Measurements from ENCODE around the gene CELSR1. TPM values are rescaled to one million over a fixed set of nuclear protein-coding genes. Genes with fewer than 3 reads are reported as not detected.

The CELSR1 gene
- total RNA-seq, 1 experiment from 2014 or later: 33.2 TPM

DNA sequence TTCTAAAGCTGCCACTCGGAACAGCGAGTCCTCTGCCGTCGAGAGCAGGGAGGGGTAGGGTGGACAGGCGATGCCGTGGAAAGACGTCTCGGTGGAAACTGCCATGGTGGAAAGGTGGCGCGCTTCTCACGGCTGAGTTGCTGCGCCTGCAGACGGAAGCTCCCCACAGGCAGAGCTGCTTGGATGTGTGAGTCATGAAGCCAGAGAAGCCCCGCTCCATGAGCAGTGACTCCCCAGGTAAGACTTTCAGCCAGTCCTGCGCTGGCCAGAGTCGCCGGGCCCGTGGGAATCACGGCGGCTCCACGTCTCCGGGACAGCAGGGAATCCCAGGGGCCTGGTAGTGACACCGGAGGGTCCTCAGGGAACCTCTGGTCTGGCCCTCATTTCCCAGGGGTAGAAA is 205.9 kb downstream of the CELSR1 start:
- CTCF ChIA-PET: interaction anchor here (0.6 kb wide), 1 partner anchor 225 kb away, joined by 3 read pairs; no protein-coding TSS in a partner anchor
- Histone ChIP-seq H3K9me3 (no peaks in the 10 kb centered on the region), H3K4me3 (ENCODE audit: low read depth, low read length) (no peak overlapping the region), H3K36me3 (ENCODE audit: control insufficient read depth, insufficient read depth, low read length) (peaks cover 2% of the 10 kb centered on the region; the same call in 1 of the 2 replicates), H3K4me1 (peaks cover 23% of the 10 kb centered on the region), H3K27me3 (replicated peaks; ENCODE audit: control insufficient read depth, insufficient read depth, low read length) (no peaks in the 10 kb centered on the region)
- H3K4me1 Mint-ChIP-seq (ENCODE audit: low read depth, unreplicated experiment): peaks cover 26% of the 10 kb centered on the region
- TF ChIP-seq, protein P1, sequence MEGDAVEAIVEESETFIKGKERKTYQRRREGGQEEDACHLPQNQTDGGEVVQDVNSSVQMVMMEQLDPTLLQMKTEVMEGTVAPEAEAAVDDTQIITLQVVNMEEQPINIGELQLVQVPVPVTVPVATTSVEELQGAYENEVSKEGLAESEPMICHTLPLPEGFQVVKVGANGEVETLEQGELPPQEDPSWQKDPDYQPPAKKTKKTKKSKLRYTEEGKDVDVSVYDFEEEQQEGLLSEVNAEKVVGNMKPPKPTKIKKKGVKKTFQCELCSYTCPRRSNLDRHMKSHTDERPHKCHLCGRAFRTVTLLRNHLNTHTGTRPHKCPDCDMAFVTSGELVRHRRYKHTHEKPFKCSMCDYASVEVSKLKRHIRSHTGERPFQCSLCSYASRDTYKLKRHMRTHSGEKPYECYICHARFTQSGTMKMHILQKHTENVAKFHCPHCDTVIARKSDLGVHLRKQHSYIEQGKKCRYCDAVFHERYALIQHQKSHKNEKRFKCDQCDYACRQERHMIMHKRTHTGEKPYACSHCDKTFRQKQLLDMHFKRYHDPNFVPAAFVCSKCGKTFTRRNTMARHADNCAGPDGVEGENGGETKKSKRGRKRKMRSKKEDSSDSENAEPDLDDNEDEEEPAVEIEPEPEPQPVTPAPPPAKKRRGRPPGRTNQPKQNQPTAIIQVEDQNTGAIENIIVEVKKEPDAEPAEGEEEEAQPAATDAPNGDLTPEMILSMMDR (IDR thresholded peaks at IDR 0.05; ENCODE audit: insufficient read depth in 1 of 2, low read depth in 1 of 2, low read length in 1 of 2, severe bottlenecking in 1 of 2, unreplicated experiment in 1 of 2): no peak
- DNase-seq: no peak
- no peak overlapping the region for H3K27ac Mint-ChIP-seq (ENCODE audit: unreplicated experiment)
- no TSS peak for BruUV-seq (replicated peaks)
- intact Hi-C loops (cut with micrococcal nuclease; ENCODE audit: unreplicated experiment): no loop called here
- H3K27me3 Mint-ChIP-seq (ENCODE audit: insufficient read depth, unreplicated experiment): no peaks in the 10 kb centered on the region
- no peak overlapping the region for H3K4me3 Mint-ChIP-seq (ENCODE audit: unreplicated experiment)
- peaks cover 81% of the 10 kb centered on the region for H3K36me3 Mint-ChIP-seq (ENCODE audit: insufficient read depth, unreplicated experiment)
- H3K9me3 Mint-ChIP-seq (ENCODE audit: unreplicated experiment): no peaks in the 10 kb centered on the region
- POLR2A ChIA-PET: no interaction called here

DNA sequence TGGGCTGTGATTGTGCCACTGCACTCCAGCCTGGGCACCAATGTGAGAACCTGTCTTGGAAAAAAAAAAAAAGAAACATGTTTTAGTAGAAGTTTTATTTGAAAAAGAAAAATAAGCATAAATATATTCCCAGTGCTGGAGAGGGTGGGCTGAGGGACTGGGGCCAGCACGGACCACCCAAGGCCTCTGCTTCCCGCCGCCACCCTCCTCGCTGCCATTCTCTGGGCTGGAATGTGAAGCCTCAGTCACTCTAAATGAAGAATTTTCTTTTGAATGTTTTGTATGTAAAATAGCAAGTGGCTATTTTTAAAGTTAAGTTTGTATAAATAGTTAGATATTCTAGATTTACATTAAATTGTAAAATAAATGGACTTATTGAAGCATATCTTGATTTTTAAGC is 207.0 kb downstream of the CELSR1 start:
- H3K36me3 Mint-ChIP-seq (ENCODE audit: insufficient read depth, unreplicated experiment): peaks cover 81% of the 10 kb centered on the region
- no peak overlapping the region for H3K4me3 Mint-ChIP-seq (ENCODE audit: unreplicated experiment)
- H3K9me3 Mint-ChIP-seq (ENCODE audit: unreplicated experiment): no peaks in the 10 kb centered on the region
- H3K4me1 Mint-ChIP-seq (ENCODE audit: low read depth, unreplicated experiment): peaks cover 23% of the 10 kb centered on the region
- peaks cover 23% of the 10 kb centered on the region for H3K4me1 ChIP-seq
- ChIA-PET CTCF (interaction anchor here (0.6 kb wide), 1 partner anchor 336 kb away, joined by 3 read pairs; no protein-coding TSS in a partner anchor), POLR2A (no interaction called here)
- H3K27me3 ChIP-seq (replicated peaks; ENCODE audit: control insufficient read depth, insufficient read depth, low read length): no peaks in the 10 kb centered on the region
- no peak for DNase-seq
- no peak overlapping the region for H3K27ac Mint-ChIP-seq (ENCODE audit: unreplicated experiment)
- H3K27me3 Mint-ChIP-seq (ENCODE audit: insufficient read depth, unreplicated experiment): no peaks in the 10 kb centered on the region
- intact Hi-C loops (cut with micrococcal nuclease; ENCODE audit: unreplicated experiment): no loop called here
- H3K36me3 ChIP-seq (ENCODE audit: control insufficient read depth, insufficient read depth, low read length): peaks cover 2% of the 10 kb centered on the region; the same call in 1 of the 2 replicates
- H3K4me3 ChIP-seq (ENCODE audit: low read depth, low read length): no peak overlapping the region
- BruUV-seq (replicated peaks): no TSS peak
- TF ChIP-seq, protein P1 (IDR thresholded peaks at IDR 0.05; ENCODE audit: insufficient read depth in 1 of 2, low read depth in 1 of 2, low read length in 1 of 2, severe bottlenecking in 1 of 2, unreplicated experiment in 1 of 2): no peak
- H3K9me3 ChIP-seq: no peaks in the 10 kb centered on the region

DNA sequence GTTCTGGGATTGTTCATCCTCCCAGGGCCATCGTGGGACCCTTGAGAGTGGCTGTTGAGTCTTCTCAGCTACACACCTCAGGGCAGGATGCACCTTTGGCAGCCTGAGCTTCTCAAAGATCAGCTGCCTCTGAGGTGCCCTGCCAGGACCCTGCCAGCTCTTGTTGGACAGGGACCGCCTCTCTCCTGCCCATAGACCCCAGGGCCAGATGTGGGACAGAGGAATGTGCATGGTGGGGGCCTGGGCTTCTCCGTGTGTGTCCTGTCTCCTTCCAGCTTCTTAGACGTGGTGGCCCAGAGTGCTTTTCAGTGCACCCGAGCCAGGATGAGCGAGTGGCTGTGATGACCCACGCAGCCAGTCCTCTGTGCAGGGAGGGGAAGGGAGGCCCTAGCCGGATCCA is 207.8 kb downstream of the CELSR1 start:
- H3K9me3 ChIP-seq: no peaks in the 10 kb centered on the region
- ChIA-PET POLR2A (no interaction called here), CTCF (no interaction called here)
- Mint-ChIP-seq H3K27ac (ENCODE audit: unreplicated experiment) (peak overlapping the region; percentile 48), H3K36me3 (ENCODE audit: insufficient read depth, unreplicated experiment) (peaks cover 83% of the 10 kb centered on the region), H3K4me1 (ENCODE audit: low read depth, unreplicated experiment) (peaks cover 23% of the 10 kb centered on the region), H3K27me3 (ENCODE audit: insufficient read depth, unreplicated experiment) (no peaks in the 10 kb centered on the region), H3K4me3 (ENCODE audit: unreplicated experiment) (no peak overlapping the region), H3K9me3 (ENCODE audit: unreplicated experiment) (no peaks in the 10 kb centered on the region)
- no peak for DNase-seq
- TF ChIP-seq, protein P1 (IDR thresholded peaks at IDR 0.05; ENCODE audit: insufficient read depth in 1 of 2, low read depth in 1 of 2, low read length in 1 of 2, severe bottlenecking in 1 of 2, unreplicated experiment in 1 of 2): no peak
- no peaks in the 10 kb centered on the region for H3K27me3 ChIP-seq (replicated peaks; ENCODE audit: control insufficient read depth, insufficient read depth, low read length)
- no TSS peak for BruUV-seq (replicated peaks)
- no peak overlapping the region for H3K4me3 ChIP-seq (ENCODE audit: low read depth, low read length)
- H3K4me1 ChIP-seq: peaks cover 21% of the 10 kb centered on the region
- peaks cover 2% of the 10 kb centered on the region; the same call in 1 of the 2 replicates for H3K36me3 ChIP-seq (ENCODE audit: control insufficient read depth, insufficient read depth, low read length)
- intact Hi-C loops (cut with micrococcal nuclease; ENCODE audit: unreplicated experiment): no loop called here
